Fibroblast of lung (primary cell): Measurements from ENCODE around the gene PKHD1.

Source experiments
- EZH2 ChIP-seq: IDR thresholded peaks from 2 replicates; pipeline ENCODE4 v1.5.1; 2012; ENCODE audit warnings: low read length, control low read depth, mild to moderate bottlenecking; ENCODE audit errors: missing control alignments
- TF ChIP-seq, protein P1 (sequence below), 2 donors: IDR thresholded peaks in 1 of 2; conservative IDR thresholded peaks in 1 of 2; 1 replicate in 1 of 2; 2 replicates in 1 of 2; pipeline ENCODE4 v1.5.1; 2011 to 2012; ENCODE audit warnings: low read length in 2 of 2, control low read depth in 1 of 2, inconsistent platforms in 1 of 2, low read depth in 1 of 2, mild to moderate bottlenecking in 1 of 2

DNA sequence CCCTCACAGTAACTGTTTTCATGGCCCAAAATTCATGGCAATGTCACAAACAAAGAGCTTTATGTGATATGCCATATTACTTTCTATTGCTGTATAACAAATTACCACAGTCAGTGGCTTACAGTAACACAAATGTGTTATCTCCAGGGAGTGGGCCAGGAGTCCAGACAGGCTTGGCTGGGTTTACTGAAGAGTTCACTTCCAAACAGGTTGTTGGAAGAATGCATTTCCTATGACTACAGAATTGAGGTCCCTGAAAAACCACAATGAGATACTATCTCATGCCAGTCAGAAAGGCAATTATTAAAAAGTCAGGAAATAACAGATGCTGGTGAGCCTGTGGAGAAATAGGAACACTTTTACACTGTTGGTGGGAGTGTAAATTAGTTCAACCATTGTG lies 431.9 kb downstream of the PKHD1 start:
- TF ChIP-seq EZH2, result no peak
- TF ChIP-seq, protein P1, sequence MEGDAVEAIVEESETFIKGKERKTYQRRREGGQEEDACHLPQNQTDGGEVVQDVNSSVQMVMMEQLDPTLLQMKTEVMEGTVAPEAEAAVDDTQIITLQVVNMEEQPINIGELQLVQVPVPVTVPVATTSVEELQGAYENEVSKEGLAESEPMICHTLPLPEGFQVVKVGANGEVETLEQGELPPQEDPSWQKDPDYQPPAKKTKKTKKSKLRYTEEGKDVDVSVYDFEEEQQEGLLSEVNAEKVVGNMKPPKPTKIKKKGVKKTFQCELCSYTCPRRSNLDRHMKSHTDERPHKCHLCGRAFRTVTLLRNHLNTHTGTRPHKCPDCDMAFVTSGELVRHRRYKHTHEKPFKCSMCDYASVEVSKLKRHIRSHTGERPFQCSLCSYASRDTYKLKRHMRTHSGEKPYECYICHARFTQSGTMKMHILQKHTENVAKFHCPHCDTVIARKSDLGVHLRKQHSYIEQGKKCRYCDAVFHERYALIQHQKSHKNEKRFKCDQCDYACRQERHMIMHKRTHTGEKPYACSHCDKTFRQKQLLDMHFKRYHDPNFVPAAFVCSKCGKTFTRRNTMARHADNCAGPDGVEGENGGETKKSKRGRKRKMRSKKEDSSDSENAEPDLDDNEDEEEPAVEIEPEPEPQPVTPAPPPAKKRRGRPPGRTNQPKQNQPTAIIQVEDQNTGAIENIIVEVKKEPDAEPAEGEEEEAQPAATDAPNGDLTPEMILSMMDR (conservative IDR thresholded peaks at IDR 0.05 in 1 of 2, IDR thresholded peaks at IDR 0.05 in 1 of 2; ENCODE audit: low read depth in 1 of 2, low read length in 2 of 2), result no peak
